Glomerular visceral epithelial cell (primary cell): Measurements from ENCODE around the gene CXCL6.

ENCODE experiments used
- DNase-seq: peaks from one replicate; pipeline ENCODE4 v3.0.0-alpha.2; 2016; ENCODE audit errors: extremely low spot score

CXCL6 gene

DNA sequence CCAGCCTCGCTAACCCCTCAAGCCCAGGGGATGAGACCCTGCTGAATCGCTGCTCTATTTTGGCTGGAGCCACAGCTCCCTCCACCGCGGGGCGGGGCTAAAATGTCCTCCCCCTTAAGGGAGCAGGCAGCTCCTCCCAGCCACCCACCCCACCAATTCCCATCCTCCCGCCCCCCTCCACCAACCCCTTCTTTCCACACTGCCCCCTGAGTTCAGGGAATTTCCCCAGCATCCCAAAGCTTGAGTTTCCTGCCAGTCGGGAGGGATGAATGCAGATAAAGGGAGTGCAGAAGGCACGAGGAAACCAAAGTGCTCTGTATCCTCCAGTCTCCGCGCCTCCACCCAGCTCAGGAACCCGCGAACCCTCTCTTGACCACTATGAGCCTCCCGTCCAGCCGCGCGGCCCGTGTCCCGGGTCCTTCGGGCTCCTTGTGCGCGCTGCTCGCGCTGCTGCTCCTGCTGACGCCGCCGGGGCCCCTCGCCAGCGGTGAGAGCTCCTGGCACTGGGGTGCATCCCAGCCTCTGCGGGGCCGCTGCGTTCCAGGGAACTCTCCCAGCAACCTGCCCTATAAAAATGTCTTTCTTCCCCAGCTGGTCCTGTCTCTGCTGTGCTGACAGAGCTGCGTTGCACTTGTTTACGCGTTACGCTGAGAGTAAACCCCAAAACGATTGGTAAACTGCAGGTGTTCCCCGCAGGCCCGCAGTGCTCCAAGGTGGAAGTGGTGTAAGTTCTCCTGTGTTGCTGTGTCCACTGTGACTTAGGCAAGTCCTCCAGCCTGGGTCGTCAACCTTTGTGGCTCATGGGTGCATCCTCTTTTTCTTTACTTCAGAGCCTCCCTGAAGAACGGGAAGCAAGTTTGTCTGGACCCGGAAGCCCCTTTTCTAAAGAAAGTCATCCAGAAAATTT lies at the start of gene CXCL6:
TSS of gene CXCL6 (plus strand) at position 306 of the 907 bp plus-strand sequence. CDS start at position 379, 73 bp downstream.
- DNase-seq = peak; percentile 33

GRCh38 chr4:73788411-73788810 lies 48.1 kb upstream of the CXCL6 start:
- no peak for DNase-seq

- no peak for DNase-seq
These were observed 37.6 kb upstream of the CXCL6 start for GRCh38 chr4:73798842-73799241.

GRCh38 chr4:73800206-73800605 lies 36.3 kb upstream of the CXCL6 start:
- DNase-seq = no peak

GRCh38 chr4:73801692-73802091 lies 34.8 kb upstream of the CXCL6 start:
- DNase-seq = no peak

- no peak for DNase-seq
These were observed 33.3 kb upstream of the CXCL6 start for GRCh38 chr4:73803213-73803612.

DNA sequence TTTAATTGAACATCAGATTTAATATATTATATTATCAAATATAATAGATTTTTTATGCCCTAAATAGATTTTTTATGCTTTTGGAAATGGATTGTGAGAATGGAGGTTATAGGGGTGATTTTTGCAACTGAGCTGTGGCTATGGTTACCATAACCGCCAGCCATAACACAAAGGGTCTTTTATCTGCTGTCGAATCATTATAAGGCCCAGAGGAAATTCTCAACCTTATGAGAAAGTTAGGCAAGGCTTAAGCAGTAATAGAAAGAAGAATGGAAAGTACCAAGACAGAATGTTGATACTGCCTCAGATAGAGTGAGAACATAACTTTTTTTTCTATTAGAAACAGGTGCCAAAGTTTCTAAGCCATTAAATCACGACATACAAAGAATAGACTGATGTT lies 26.3 kb upstream of the CXCL6 start:
- DNase-seq = no peak

DNA sequence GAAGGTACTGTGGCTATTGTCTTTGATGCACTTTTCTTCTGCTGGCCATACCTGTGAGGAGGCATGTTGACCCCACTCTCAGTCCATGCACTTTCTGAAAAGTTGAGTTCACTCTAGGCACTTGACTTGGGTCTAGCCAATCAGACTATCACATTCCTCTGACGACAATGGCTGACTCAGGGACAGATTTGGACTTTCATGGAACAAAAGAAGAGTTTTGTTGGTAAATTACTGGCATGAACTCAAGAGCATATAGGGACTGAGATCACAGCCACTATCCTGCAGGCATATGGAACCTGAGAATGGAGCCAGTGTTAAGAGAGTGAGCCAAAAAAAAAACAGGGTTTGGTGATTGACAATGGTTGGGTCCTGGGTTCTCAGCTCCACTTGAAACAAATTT lies 24.6 kb upstream of the CXCL6 start:
- DNase-seq = no peak

- DNase-seq = no peak
These were observed 21.8 kb upstream of the CXCL6 start for GRCh38 chr4:73814679-73815078.

GRCh38 chr4:73815145-73815544 lies 21.3 kb upstream of the CXCL6 start:
- DNase-seq = peak; percentile 31

- DNase-seq = peak; percentile 97
These were observed 19.7 kb upstream of the CXCL6 start for GRCh38 chr4:73816814-73817213.

DNA sequence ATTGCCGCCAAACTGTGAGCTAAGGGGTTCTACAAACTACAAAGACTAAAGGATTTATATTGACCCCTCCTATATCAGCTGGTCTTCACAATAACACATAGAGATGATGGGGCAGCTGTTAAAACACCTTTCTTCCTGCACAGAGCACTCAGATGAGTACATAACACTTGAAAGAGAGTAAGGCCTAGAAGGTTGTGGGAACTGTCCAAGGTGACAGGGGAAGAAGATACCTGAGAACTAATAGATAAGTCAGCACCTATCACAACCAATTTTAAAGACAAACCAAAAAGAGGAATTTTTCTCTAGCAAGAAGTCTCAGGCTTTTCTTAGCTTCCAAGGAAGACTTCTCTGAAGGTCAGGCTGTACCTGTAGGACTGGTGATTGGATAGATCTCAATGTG lies 19.1 kb upstream of the CXCL6 start:
- no peak for DNase-seq

GRCh38 chr4:73821325-73821724 lies 15.2 kb upstream of the CXCL6 start:
- DNase-seq = no peak

DNA sequence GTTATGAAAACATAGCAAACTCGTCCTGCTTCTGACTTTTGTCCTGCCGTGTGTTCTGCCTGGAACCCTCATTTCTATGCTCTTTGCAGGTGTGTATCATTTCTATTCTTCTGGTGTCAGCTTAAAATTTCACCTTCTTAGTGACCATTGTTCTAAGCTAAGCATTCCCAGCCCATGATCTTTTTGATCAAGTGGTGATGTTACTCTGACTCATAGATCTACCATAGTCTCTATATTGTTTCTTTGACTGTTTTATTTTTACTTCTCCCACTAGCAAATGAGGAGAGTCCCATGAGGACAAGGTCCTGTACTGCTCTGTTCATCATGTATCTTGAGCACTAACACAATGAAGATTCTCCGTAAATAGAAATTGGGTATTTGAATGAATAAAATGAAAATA lies 14.1 kb upstream of the CXCL6 start:
- no peak for DNase-seq

DNA sequence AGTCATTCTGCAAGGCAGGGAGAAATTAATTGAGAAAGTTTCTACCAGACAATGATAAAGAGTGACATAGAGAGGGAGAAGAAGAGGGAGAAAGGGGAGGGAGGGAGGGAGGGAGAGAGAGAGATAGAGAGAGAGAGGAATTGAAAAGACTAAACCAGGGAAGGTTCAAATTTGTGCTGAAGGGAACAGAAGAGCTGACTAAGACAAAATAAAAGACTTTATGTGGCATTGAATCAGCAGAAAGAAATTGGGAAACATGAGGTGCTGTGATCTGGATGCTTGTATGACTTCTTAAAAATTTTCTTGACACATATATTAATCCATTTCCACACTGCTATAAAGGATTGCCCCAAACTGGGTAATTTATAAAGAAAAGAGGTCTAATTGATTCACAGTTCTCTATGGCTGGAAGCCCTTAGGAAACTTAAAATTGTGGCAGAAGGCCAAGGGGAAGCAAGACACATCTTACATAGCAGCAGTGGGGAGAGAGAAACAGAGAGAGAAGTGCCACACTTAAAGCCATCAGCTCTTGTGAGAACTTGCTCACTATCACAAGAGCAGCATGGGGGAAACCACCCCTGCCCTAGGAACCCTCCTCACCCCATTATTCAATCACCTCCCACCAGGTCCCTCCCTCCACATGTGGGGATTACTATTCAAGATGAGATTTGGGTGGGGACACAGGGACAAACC lies 13.5 kb upstream of the CXCL6 start:
- no peak for DNase-seq

DNA sequence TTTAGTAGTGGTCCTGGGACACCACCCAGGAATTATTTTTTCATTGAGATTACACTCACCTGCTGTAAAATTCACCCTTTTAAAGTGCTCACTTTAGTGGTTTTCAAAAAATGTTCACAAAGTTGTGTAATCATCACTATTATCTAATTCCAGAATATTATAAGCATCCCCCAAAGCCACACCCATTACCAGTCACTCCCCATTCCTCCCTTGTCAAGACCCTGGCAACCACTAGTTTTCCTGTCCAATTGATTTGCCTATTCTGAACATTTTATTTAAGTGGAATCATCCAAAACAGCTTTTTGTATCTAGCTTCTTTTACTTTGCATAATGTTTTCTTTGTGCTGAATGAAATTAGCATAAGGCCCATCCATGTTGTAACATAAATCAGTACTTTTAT lies 12.7 kb upstream of the CXCL6 start:
- DNase-seq = no peak

DNA sequence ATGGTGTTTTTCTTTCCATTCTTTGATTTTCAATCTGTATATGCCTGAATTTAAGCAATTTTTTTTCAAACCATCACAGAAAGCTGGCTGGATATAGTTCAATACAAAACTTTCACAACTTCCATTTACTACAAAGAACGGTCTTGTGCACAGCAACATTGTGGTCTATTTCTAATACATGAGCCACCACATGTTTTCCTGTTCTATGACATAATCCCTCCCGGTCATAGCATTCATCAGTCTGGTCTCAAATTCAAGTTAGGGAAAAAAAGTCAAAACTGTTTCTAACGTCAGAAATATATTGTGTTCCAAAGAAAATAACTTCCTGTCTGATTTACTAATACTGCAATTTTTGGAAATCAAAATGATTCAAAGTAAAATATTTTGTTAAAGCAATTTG lies 7.5 kb upstream of the CXCL6 start:
- peak; percentile 26 for DNase-seq

DNA sequence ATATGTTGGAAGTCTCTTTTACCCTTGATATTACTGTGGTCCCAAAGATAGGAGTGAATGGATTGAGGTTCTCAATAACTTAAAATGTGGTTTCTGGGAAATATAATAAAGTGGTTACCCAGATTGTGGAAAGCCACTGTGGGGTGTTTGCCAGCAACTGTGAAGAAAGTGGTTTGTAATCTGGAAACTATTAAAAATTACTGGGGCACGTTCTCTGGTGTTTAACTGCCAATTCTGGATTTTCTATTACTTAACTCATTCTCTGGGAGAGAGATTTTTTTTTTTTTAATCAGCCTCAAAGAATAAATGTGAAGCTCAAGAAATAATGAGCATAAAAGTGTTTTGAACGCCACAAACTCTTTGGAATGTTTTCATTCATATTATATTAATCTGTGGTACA lies 4.9 kb upstream of the CXCL6 start:
- DNase-seq = peak; percentile 42

GRCh38 chr4:73832651-73833237 lies 3.7 kb upstream of the CXCL6 start:
- peak; percentile 58 for DNase-seq

GRCh38 chr4:73839071-73839470 lies 2.6 kb downstream of the CXCL6 start:
- DNase-seq = no peak

GRCh38 chr4:73839715-73840114 lies 3.2 kb downstream of the CXCL6 start:
- DNase-seq = no peak

DNA sequence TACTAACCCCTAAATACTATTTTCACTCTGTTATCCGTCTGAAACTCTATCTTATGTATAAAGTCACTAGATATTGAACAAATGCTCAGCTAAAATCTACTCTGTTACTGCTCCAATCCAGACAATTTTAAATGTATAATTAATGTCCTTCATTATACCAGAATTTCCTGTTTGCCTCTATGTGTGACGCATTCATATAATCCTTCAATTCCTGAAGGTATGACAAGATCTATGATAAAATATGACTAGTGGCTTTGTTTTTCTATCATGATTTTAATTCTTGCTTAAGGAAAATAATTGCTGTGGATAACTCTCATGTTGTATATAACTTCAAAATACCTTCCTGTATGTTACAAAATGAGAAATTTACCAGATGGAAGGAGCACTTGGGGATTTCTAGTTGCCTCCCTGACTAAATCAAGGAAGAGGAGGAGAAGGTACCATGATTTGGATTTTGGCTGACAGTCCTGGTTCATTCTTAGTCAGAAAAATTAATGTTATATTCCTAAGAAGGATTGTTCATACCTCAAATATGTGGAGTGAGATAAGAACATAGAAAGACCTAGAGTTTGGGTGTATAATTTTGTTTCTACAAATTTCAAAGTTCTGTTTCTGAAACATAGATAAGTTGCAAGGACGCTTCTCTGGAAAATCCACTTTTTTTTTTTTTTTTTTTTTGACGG lies 4.9 kb downstream of the CXCL6 start:
- DNase-seq = no peak
